ENCODE data around the gene SOD3.

GRCh38 chr4:24849351-24849750 is 54.0 kb downstream of the SOD3 start:
- TF ChIP-seq POLR2A (IDR thresholded peaks at IDR 0.05; ENCODE audit: low read depth, low read length) (no peak), POLR2AphosphoS5 (IDR thresholded peaks at IDR 0.05; ENCODE audit: low read depth, low read length) (no peak), TAF1 (IDR thresholded peaks at IDR 0.05; ENCODE audit: borderline replicate concordance, low read depth, low read length) (no peak)
